GM12878 (cell line): Measurements from ENCODE around the gene VCL. TPM values are rescaled to one million over a fixed set of nuclear protein-coding genes. Genes with fewer than 3 reads are reported as not detected.

Experiments
- ATAC-seq: fragments of 200-7000 bp; cut with Tn5 transposase; 3 replicates; pipeline ENCODE4 v1.9.1; 2020; ENCODE audit warnings: mild to moderate bottlenecking, moderate library complexity
- BruUV-seq: library from RNA; stranded (reverse); fragments of 400-500 nt; replicated peaks from 2 replicates; lab custom pipeline; 2021; lab: Mats Ljungman, UMichigan
- CTCF ChIA-PET: fragments of 300-600 bp; sonication (Branson Sonifier 250); formaldehyde crosslinking; extraction: SDS; loops from one replicate; lab custom pipeline; 2021; ENCODE audit warnings: inconsistent platforms; lab: Yijun Ruan, JAX
- POLR2A ChIA-PET: fragments of 350-600 bp; formaldehyde crosslinking; extraction: SDS; loops from one replicate; lab custom pipeline; 2021; ENCODE audit warnings: inconsistent platforms; lab: Charles Lee
- RAD21 ChIA-PET: fragments of 300-600 bp; sonication (Branson Sonifier 250); formaldehyde crosslinking; loops from one replicate; lab custom pipeline; 2023; ENCODE audit warnings: antibody characterized with exemption; ENCODE audit not compliant: unreplicated experiment; lab: Charles Lee
- SMC1A ChIA-PET: fragments of 300-600 bp; sonication (Branson Sonifier 250); formaldehyde crosslinking; loops from one replicate; lab custom pipeline; 2023; ENCODE audit not compliant: unreplicated experiment, uncharacterized antibody; lab: Charles Lee
- DNase-seq: peaks from one replicate; pipeline ENCODE4 v3.0.0-alpha.2; 2011; ENCODE audit warnings: low read depth, low spot score
- FAIRE-seq: peaks from 3 replicates; lab custom pipeline; 2011; peaks lifted over from hg19 to GRCh38; lab: Jason Lieb, UNC
- H2AFZ ChIP-seq: 2 replicates; pipeline ENCODE4 v1.6.0; 2011; ENCODE audit warnings: low read depth, low read length, control low read depth; ENCODE audit not compliant: control insufficient read depth
- H3K27ac ChIP-seq: 2 replicates; pipeline ENCODE4 v1.5.1; 2011; ENCODE audit warnings: control low read depth; ENCODE audit not compliant: control insufficient read depth, insufficient read depth
- H3K27me3 ChIP-seq, 2 experiments: replicated peaks in 1 of 2; 2 replicates each; pipeline versions ENCODE4 v1.6.0 to v1.6.1; 2011; ENCODE audit warnings: low read length in 1 of 2; ENCODE audit not compliant: control insufficient read depth in 2 of 2, insufficient read depth in 2 of 2
- H3K36me3 ChIP-seq, 2 experiments: 2 replicates each; pipeline ENCODE4 v1.5.1; 2011; ENCODE audit warnings: low read length in 1 of 2; ENCODE audit not compliant: control insufficient read depth in 2 of 2, insufficient read depth in 2 of 2
- H3K4me1 ChIP-seq: 2 replicates; pipeline ENCODE4 v1.6.1; 2011; ENCODE audit warnings: mild to moderate bottlenecking, low read length, moderate library complexity, mixed read lengths; ENCODE audit not compliant: control insufficient read depth, insufficient read depth
- H3K4me2 ChIP-seq: 2 replicates; pipeline ENCODE4 v1.6.0; 2011; ENCODE audit warnings: control low read depth; ENCODE audit not compliant: control insufficient read depth, insufficient read depth
- H3K4me3 ChIP-seq: fragments of 200-600 bp; sonication (generic); 2 replicates; pipeline ENCODE4 v1.5.1; 2016
- H3K79me2 ChIP-seq: 2 replicates; pipeline ENCODE4 v1.6.0; 2011; ENCODE audit warnings: low read length; ENCODE audit not compliant: control insufficient read depth, insufficient read depth
- H3K9ac ChIP-seq: 2 replicates; pipeline ENCODE4 v1.8.0; 2011; ENCODE audit warnings: low read length, control low read depth, mixed read lengths; ENCODE audit not compliant: control insufficient read depth, insufficient read depth
- H3K9me3 ChIP-seq: replicated peaks from 3 replicates; pipeline ENCODE4 v1.5.1; 2011; ENCODE audit warnings: mild to moderate bottlenecking, low read length; ENCODE audit not compliant: control insufficient read depth, insufficient read depth
- H4K20me1 ChIP-seq: 2 replicates; pipeline ENCODE4 v1.6.0; 2011; ENCODE audit not compliant: control insufficient read depth, insufficient read depth
- CREM ChIP-seq: IDR thresholded peaks from 2 replicates; pipeline ENCODE4 v1.6.1; 2014; ENCODE audit warnings: antibody characterized with exemption, low read depth
- E2F4 ChIP-seq: IDR thresholded peaks from 2 replicates; pipeline ENCODE4 v1.6.1; 2012; ENCODE audit warnings: low read depth, low read length, improper control_type of control experiment
- ESRRA ChIP-seq: IDR thresholded peaks from 2 replicates; pipeline ENCODE4 v1.6.1; 2012; ENCODE audit warnings: mild to moderate bottlenecking, low read length, improper control_type of control experiment
- FOXM1 ChIP-seq: IDR thresholded peaks from 2 replicates; pipeline ENCODE4 v1.6.1; 2012; ENCODE audit warnings: low read depth, mild to moderate bottlenecking, inconsistent platforms, low read length, moderate library complexity
- GATAD2B ChIP-seq: fragments of 450-650 bp; conservative IDR thresholded peaks from 2 replicates; pipeline ENCODE4 v1.6.1; 2017; ENCODE audit warnings: low read depth, mild to moderate bottlenecking, moderate library complexity
- HCFC1 ChIP-seq: fragments of 150-350 bp; IDR thresholded peaks from 2 replicates; pipeline ENCODE4 v1.6.1; 2014; ENCODE audit warnings: low read length
- IKZF1 ChIP-seq: fragments of 450-650 bp; conservative IDR thresholded peaks from 2 replicates; pipeline ENCODE4 v1.6.1; 2017; ENCODE audit warnings: antibody characterized with exemption, mild to moderate bottlenecking
- JUNB ChIP-seq: IDR thresholded peaks from 2 replicates; pipeline ENCODE4 v1.6.1; 2016; ENCODE audit warnings: antibody characterized with exemption, mild to moderate bottlenecking
- MYC ChIP-seq: IDR thresholded peaks from 2 replicates; pipeline ENCODE4 v1.6.1; 2011; ENCODE audit warnings: mild to moderate bottlenecking, low read length, moderate library complexity, inconsistent platforms; ENCODE audit not compliant: insufficient read depth, insufficient replicate concordance, insufficient read length, severe bottlenecking
- NFIC ChIP-seq: IDR thresholded peaks from 2 replicates; pipeline ENCODE4 v1.6.1; 2012; ENCODE audit warnings: low read depth, mild to moderate bottlenecking, inconsistent platforms, low read length, moderate library complexity
- NR2F1 ChIP-seq: fragments of 450-650 bp; conservative IDR thresholded peaks from 2 replicates; pipeline ENCODE4 v1.6.1; 2017; ENCODE audit warnings: mild to moderate bottlenecking
- PAX8 ChIP-seq: fragments of 450-650 bp; IDR thresholded peaks from 2 replicates; pipeline ENCODE4 v1.6.1; 2017; ENCODE audit warnings: mild to moderate bottlenecking, moderate library complexity
- RCOR1 ChIP-seq: conservative IDR thresholded peaks from 2 replicates; pipeline ENCODE4 v1.6.1; 2012; ENCODE audit warnings: low read depth, low read length, improper control_type of control experiment
- SMAD1 ChIP-seq: fragments of 450-650 bp; IDR thresholded peaks from 2 replicates; pipeline ENCODE4 v1.6.1; 2018; ENCODE audit warnings: mild to moderate bottlenecking, low read depth; ENCODE audit not compliant: partially characterized antibody
- SMAD5 ChIP-seq: IDR thresholded peaks from 2 replicates; pipeline ENCODE4 v1.6.1; 2016; ENCODE audit warnings: antibody characterized with exemption, low read depth
- ZBED1 ChIP-seq: IDR thresholded peaks from 2 replicates; pipeline ENCODE4 v1.6.1; 2016; ENCODE audit warnings: borderline replicate concordance
- ZNF274 ChIP-seq: IDR thresholded peaks from one replicate; pipeline ENCODE4 v1.8.0; 2011; ENCODE audit not compliant: insufficient read length, insufficient read depth
- WGBS: methylation state at CpG from one replicate; pipeline ENCODE4 v1.1.6; 2016; ENCODE audit warnings: low lambda C conversion rate; ENCODE audit not compliant: insufficient replicate concordance, insufficient coverage; ENCODE audit errors: missing lambda C conversion rate; 5-methylcytosine and 5-hydroxymethylcytosine counted together
- in situ Hi-C: fragments of 300-500 bp; cut with MboI; formaldehyde crosslinking; loops from 9 replicates; pipeline ENCODE4 v1.14.3; 2018; ENCODE audit warnings: mixed read lengths
- intact Hi-C: fragments of 100-400 bp; cut with micrococcal nuclease; formaldehyde crosslinking; loops from one replicate; pipeline ENCODE4 v1.14.2; 2022; ENCODE audit not compliant: unreplicated experiment
- polyA plus RNA-seq, 11 experiments: library from polyadenylated mRNA; depleted of rRNA in 4 of 11; unstranded in 6 of 11; stranded (reverse) in 5 of 11; fragments of >200 nt; fragmentation: Nextera tagmentation in 4 of 11; fragmentation: Illumina TruSeq in 1 of 11; extraction: Ambion mirVana in 4 of 11; extraction: Trizol in 1 of 11; gene quantifications; 1 replicate in 1 of 11; 2 replicates in 10 of 11; pipeline versions ENCODE4 v1.2.1 to v1.2.3, GENCODE V29; 2011 to 2016; ENCODE audit warnings: inconsistent platforms in 2 of 11, missing spikeins in 2 of 11, low read depth in 1 of 11
- total RNA-seq, 4 experiments: library from RNA; depleted of rRNA in 3 of 4; stranded (reverse); fragments of >200 nt in 3 of 4; fragmentation: Illumina TruSeq in 1 of 4; extraction: Trizol in 1 of 4; gene quantifications; 2 replicates each; pipeline versions ENCODE4 v1.2.1 to v1.2.3, GENCODE V29; 2013 to 2021
- TF ChIP-seq, protein P1 (sequence below): fragments of 450-650 bp; IDR thresholded peaks from 2 replicates; pipeline ENCODE4 v1.6.1; 2018; ENCODE audit warnings: mild to moderate bottlenecking, low read depth, moderate library complexity; ENCODE audit not compliant: partially characterized antibody
- TF ChIP-seq, protein P2 (sequence below), 3 experiments: IDR thresholded peaks in 2 of 3; conservative IDR thresholded peaks in 1 of 3; 2 replicates each; pipeline ENCODE4 v1.5.1; 2011; ENCODE audit warnings: low read depth in 3 of 3, low read length in 3 of 3, mild to moderate bottlenecking in 3 of 3, control low read depth in 2 of 3, moderate library complexity in 2 of 3, inconsistent platforms in 1 of 3, mixed read lengths in 1 of 3; ENCODE audit not compliant: control insufficient read depth in 2 of 3, insufficient read depth in 1 of 3; ENCODE audit errors: extremely low read depth in 1 of 3

The VCL gene
- total and polyA plus RNA-seq, 10 of the 15 experiments (the other 5 are each of a cell fraction or from before 2014, with no cell fraction given), result 6.7 to 54.6 (median 24.3) TPM

- TF ChIP-seq, protein P1, sequence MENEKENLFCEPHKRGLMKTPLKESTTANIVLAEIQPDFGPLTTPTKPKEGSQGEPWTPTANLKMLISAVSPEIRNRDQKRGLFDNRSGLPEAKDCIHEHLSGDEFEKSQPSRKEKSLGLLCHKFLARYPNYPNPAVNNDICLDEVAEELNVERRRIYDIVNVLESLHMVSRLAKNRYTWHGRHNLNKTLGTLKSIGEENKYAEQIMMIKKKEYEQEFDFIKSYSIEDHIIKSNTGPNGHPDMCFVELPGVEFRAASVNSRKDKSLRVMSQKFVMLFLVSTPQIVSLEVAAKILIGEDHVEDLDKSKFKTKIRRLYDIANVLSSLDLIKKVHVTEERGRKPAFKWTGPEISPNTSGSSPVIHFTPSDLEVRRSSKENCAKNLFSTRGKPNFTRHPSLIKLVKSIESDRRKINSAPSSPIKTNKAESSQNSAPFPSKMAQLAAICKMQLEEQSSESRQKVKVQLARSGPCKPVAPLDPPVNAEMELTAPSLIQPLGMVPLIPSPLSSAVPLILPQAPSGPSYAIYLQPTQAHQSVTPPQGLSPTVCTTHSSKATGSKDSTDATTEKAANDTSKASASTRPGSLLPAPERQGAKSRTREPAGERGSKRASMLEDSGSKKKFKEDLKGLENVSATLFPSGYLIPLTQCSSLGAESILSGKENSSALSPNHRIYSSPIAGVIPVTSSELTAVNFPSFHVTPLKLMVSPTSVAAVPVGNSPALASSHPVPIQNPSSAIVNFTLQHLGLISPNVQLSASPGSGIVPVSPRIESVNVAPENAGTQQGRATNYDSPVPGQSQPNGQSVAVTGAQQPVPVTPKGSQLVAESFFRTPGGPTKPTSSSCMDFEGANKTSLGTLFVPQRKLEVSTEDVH, result no peak
- TF ChIP-seq ESRRA (no peak), NR2F1 (no peak), CREM (no peak)
Measured at GRCh38 chr10:74083304-74083703, 85.4 kb downstream of the VCL start (continued).

GRCh38 chr10:74084955-74085354 lies 87.0 kb downstream of the VCL start:
- no peak overlapping the region for H2AFZ ChIP-seq
- no peak overlapping the region for H3K4me3 ChIP-seq
- no peak overlapping the region for H3K9ac ChIP-seq
- ChIA-PET SMC1A (interaction anchor here (0.9 kb wide), 1 partner anchor 19 kb away, joined by 3 read pairs; no protein-coding TSS in a partner anchor), CTCF (interaction anchor here (1.1 to 6.2 kb wide), 3 partner anchors 8 to 20 kb away, joined by 4 to 53 read pairs (median 6); no protein-coding TSS in a partner anchor), RAD21 (interaction anchor here (6.8 kb wide), 1 partner anchor 197 kb away, joined by 105 read pairs; no protein-coding TSS in a partner anchor), POLR2A (no interaction called here)
- no TSS peak for BruUV-seq
- H3K79me2 ChIP-seq, result no peaks in the 10 kb centered on the region
- peak overlapping the region; percentile 46 for H3K4me2 ChIP-seq
- no peaks in the 10 kb centered on the region for H4K20me1 ChIP-seq
- H3K27ac ChIP-seq, result 0 out of 2 replicates have a peak overlapping the region, but pooled peaks have one; percentile 3
- in situ Hi-C loops (loop anchor here (25.0 kb wide), 1 partner anchor 198 kb away; no protein-coding TSS in a partner anchor), intact Hi-C loops (no loop called here)
- no peaks in the 10 kb centered on the region for H3K36me3 ChIP-seq
- 2% methylated on average over 3 of the region's 3 CpGs for WGBS
- ATAC-seq (peak; percentile 95), FAIRE-seq (peak; percentile 61), DNase-seq (peak; percentile 60)
- H3K4me1 ChIP-seq, result peaks cover 18% of the 10 kb centered on the region
- no peaks in the 10 kb centered on the region for H3K9me3 ChIP-seq
- H3K27me3 ChIP-seq, result no peaks in the 10 kb centered on the region
- no peak for TF ChIP-seq ZNF274
- TF ChIP-seq, protein P2, sequence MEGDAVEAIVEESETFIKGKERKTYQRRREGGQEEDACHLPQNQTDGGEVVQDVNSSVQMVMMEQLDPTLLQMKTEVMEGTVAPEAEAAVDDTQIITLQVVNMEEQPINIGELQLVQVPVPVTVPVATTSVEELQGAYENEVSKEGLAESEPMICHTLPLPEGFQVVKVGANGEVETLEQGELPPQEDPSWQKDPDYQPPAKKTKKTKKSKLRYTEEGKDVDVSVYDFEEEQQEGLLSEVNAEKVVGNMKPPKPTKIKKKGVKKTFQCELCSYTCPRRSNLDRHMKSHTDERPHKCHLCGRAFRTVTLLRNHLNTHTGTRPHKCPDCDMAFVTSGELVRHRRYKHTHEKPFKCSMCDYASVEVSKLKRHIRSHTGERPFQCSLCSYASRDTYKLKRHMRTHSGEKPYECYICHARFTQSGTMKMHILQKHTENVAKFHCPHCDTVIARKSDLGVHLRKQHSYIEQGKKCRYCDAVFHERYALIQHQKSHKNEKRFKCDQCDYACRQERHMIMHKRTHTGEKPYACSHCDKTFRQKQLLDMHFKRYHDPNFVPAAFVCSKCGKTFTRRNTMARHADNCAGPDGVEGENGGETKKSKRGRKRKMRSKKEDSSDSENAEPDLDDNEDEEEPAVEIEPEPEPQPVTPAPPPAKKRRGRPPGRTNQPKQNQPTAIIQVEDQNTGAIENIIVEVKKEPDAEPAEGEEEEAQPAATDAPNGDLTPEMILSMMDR (IDR thresholded peaks at IDR 0.05 in 2 of 3, conservative IDR thresholded peaks at IDR 0.05 in 1 of 3; ENCODE audit: control insufficient read depth in 2 of 3, extremely low read depth in 1 of 3, insufficient read depth in 1 of 3, low read depth in 3 of 3, low read length in 3 of 3), result no peak
- TF ChIP-seq PAX8, result no peak
- peak; percentile 71; the same call in 1 of the 2 replicates for TF ChIP-seq FOXM1
- TF ChIP-seq RCOR1, result no peak
- TF ChIP-seq SMAD1, result no peak
- TF ChIP-seq NFIC, result peak; percentile 82
- no peak for TF ChIP-seq HCFC1
- peak; percentile 53; the same call in 1 of the 2 replicates for TF ChIP-seq IKZF1
- TF ChIP-seq JUNB, result peak; percentile 92
- no peak for TF ChIP-seq GATAD2B
- TF ChIP-seq E2F4, result no peak
- TF ChIP-seq SMAD5, result no peak
- no peak for TF ChIP-seq ZBED1
- TF ChIP-seq MYC, result no peak
